Parathyroid adenoma (tissue), 2 donors: ENCODE data around the gene PLCXD1.
A peak's percentile ranks its signal among the peaks of the same experiment; 100 is the strongest.

Experiments
- H2AFZ ChIP-seq: fragments of 300-600 bp; sonication (generic); one replicate; pipeline ENCODE4 v1.7.0; 2017; ENCODE audit warnings: antibody characterized with exemption, mild to moderate bottlenecking
- H3K27ac ChIP-seq: fragments of 300-600 bp; sonication (generic); one replicate; pipeline ENCODE4 v1.7.0; 2017
- H3K27me3 ChIP-seq: fragments of 300-600 bp; sonication (generic); one replicate; pipeline ENCODE4 v1.7.0; 2017; ENCODE audit warnings: low read length; ENCODE audit not compliant: control insufficient read depth, insufficient read depth
- H3K36me3 ChIP-seq: fragments of 300-600 bp; sonication (generic); one replicate; pipeline ENCODE4 v1.7.0; 2017; ENCODE audit warnings: low read length; ENCODE audit not compliant: control insufficient read depth, insufficient read depth
- H3K4me1 ChIP-seq: fragments of 300-600 bp; sonication (generic); one replicate; pipeline ENCODE4 v1.7.0; 2017; ENCODE audit warnings: control low read depth
- H3K4me2 ChIP-seq: fragments of 300-600 bp; sonication (generic); one replicate; pipeline ENCODE4 v1.7.0; 2017; ENCODE audit warnings: low read length
- H3K4me3 ChIP-seq: fragments of 300-600 bp; sonication (generic); one replicate; pipeline ENCODE4 v1.7.0; 2017; ENCODE audit warnings: low read depth, low read length
- H3K79me2 ChIP-seq: fragments of 300-600 bp; sonication (generic); one replicate; pipeline ENCODE4 v1.7.0; 2017; ENCODE audit warnings: control low read depth
- H3K9ac ChIP-seq: fragments of 300-600 bp; sonication (generic); one replicate; pipeline ENCODE4 v1.7.0; 2017; ENCODE audit warnings: mild to moderate bottlenecking
- H3K9me3 ChIP-seq: fragments of 300-600 bp; sonication (generic); one replicate; pipeline ENCODE4 v1.7.0; 2017; ENCODE audit warnings: low read length; ENCODE audit not compliant: control insufficient read depth
- TF ChIP-seq, protein P1 (sequence below): fragments of 300-600 bp; sonication (generic); IDR thresholded peaks from one replicate; pipeline ENCODE4 v1.7.0; 2017; ENCODE audit warnings: antibody characterized with exemption, mild to moderate bottlenecking
- donor health status: primary hyperparathyroidism.

PLCXD1 gene

GRCh38 chrX:283115-283845 is 2.1 kb downstream of the PLCXD1 start:
- H3K4me3 ChIP-seq = peak overlapping the region; percentile 81
- peak overlapping the region; percentile 99 for H3K4me2 ChIP-seq
- H2AFZ ChIP-seq = peak overlapping the region; percentile 64
- H3K36me3 ChIP-seq = no peaks in the 10 kb centered on the region
- H3K27ac ChIP-seq = no peak overlapping the region
- TF ChIP-seq, protein P1, sequence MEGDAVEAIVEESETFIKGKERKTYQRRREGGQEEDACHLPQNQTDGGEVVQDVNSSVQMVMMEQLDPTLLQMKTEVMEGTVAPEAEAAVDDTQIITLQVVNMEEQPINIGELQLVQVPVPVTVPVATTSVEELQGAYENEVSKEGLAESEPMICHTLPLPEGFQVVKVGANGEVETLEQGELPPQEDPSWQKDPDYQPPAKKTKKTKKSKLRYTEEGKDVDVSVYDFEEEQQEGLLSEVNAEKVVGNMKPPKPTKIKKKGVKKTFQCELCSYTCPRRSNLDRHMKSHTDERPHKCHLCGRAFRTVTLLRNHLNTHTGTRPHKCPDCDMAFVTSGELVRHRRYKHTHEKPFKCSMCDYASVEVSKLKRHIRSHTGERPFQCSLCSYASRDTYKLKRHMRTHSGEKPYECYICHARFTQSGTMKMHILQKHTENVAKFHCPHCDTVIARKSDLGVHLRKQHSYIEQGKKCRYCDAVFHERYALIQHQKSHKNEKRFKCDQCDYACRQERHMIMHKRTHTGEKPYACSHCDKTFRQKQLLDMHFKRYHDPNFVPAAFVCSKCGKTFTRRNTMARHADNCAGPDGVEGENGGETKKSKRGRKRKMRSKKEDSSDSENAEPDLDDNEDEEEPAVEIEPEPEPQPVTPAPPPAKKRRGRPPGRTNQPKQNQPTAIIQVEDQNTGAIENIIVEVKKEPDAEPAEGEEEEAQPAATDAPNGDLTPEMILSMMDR = no peak
- no peaks in the 10 kb centered on the region for H3K27me3 ChIP-seq
- no peaks in the 10 kb centered on the region for H3K79me2 ChIP-seq
- H3K4me1 ChIP-seq = no peaks in the 10 kb centered on the region
- no peaks in the 10 kb centered on the region for H3K9me3 ChIP-seq
- no peak overlapping the region for H3K9ac ChIP-seq

DNA sequence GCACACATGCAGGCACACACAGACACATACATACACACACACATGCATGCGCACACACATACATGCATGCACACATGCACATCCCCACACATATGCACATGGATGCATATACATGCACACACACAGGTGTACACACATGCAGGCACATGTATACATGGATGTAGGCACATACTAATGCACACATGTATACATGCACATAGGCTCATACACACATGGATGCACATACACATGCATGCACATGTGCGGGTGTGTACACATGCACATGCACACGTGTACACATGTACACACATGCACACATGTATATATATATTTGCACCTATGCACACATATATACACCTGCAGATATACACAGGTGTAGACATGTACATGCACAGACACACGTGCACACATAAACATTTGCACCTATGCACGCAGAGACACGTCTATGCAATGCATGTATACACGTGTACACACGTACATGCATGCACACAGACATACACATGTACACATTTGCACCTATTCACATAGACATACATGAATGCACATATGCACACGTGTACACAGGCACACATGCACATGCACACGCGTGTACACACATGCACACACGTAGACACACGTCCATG is 4.0 kb downstream of the PLCXD1 start:
- Histone ChIP-seq H3K27me3 (no peaks in the 10 kb centered on the region), H3K9me3 (no peaks in the 10 kb centered on the region), H3K4me3 (no peak overlapping the region), H3K79me2 (no peaks in the 10 kb centered on the region), H3K27ac (no peak overlapping the region), H3K9ac (no peak overlapping the region), H2AFZ (no peak overlapping the region), H3K4me1 (no peaks in the 10 kb centered on the region), H3K36me3 (no peaks in the 10 kb centered on the region), H3K4me2 (no peak overlapping the region)
- TF ChIP-seq, protein P1 = no peak

GRCh38 chrX:287670-288069 is 6.5 kb downstream of the PLCXD1 start:
- H3K79me2 ChIP-seq = no peaks in the 10 kb centered on the region
- H3K4me2 ChIP-seq = no peak overlapping the region
- H2AFZ ChIP-seq = no peak overlapping the region
- no peaks in the 10 kb centered on the region for H3K27me3 ChIP-seq
- H3K4me3 ChIP-seq = no peak overlapping the region
- TF ChIP-seq, protein P1 = no peak
- no peaks in the 10 kb centered on the region for H3K9me3 ChIP-seq
- no peak overlapping the region for H3K9ac ChIP-seq
- H3K27ac ChIP-seq = no peak overlapping the region
- no peaks in the 10 kb centered on the region for H3K4me1 ChIP-seq
- H3K36me3 ChIP-seq = no peaks in the 10 kb centered on the region

GRCh38 chrX:288561-288991 is 7.4 kb downstream of the PLCXD1 start:
- no peak overlapping the region for H2AFZ ChIP-seq
- H3K4me1 ChIP-seq = no peaks in the 10 kb centered on the region
- H3K79me2 ChIP-seq = no peaks in the 10 kb centered on the region
- H3K9me3 ChIP-seq = no peaks in the 10 kb centered on the region
- H3K36me3 ChIP-seq = no peaks in the 10 kb centered on the region
- TF ChIP-seq, protein P1 = no peak
- H3K4me3 ChIP-seq = no peak overlapping the region
- no peaks in the 10 kb centered on the region for H3K27me3 ChIP-seq
- H3K27ac ChIP-seq = no peak overlapping the region
- H3K9ac ChIP-seq = no peak overlapping the region
- H3K4me2 ChIP-seq = no peak overlapping the region
